Liver (tissue), 3 donors: ENCODE data around the gene GON4L.

Experiments used
- GABPA ChIP-seq, 2 donors: IDR thresholded peaks in 1 of 2; conservative IDR thresholded peaks in 1 of 2; 2 replicates each; pipeline ENCODE4 v1.6.1; 2016; ENCODE audit warnings: antibody characterized with exemption in 2 of 2, mild to moderate bottlenecking in 1 of 2, moderate library complexity in 1 of 2
- JUND ChIP-seq, 2 donors: IDR thresholded peaks; 2 replicates each; pipeline ENCODE4 v1.6.1; 2016; ENCODE audit warnings: antibody characterized with exemption in 2 of 2
- SP1 ChIP-seq: IDR thresholded peaks from 2 replicates; pipeline ENCODE4 v1.6.1; 2018; ENCODE audit warnings: antibody characterized with exemption, mild to moderate bottlenecking
- TAF1 ChIP-seq: conservative IDR thresholded peaks from 2 replicates; pipeline ENCODE4 v1.6.1; 2016; ENCODE audit warnings: antibody characterized with exemption, mild to moderate bottlenecking
- YY1 ChIP-seq: IDR thresholded peaks from 2 replicates; pipeline ENCODE4 v1.6.1; 2016; ENCODE audit warnings: antibody characterized with exemption, mild to moderate bottlenecking
- TF ChIP-seq, protein P1 (sequence below): fragments of 150-350 bp; IDR thresholded peaks from 2 replicates; pipeline ENCODE4 v1.5.1; 2017; ENCODE audit warnings: improper control_type of control experiment, low read depth, low read length; ENCODE audit not compliant: missing input control
- TF ChIP-seq, protein P2 (sequence below): IDR thresholded peaks from 2 replicates; pipeline ENCODE4 v1.6.1; 2016; ENCODE audit warnings: antibody characterized with exemption, mild to moderate bottlenecking
- TF ChIP-seq, protein P3 (sequence below): IDR thresholded peaks from 2 replicates; pipeline ENCODE4 v1.6.1; 2016; ENCODE audit warnings: antibody characterized with exemption
- TF ChIP-seq, protein P4 (sequence below): IDR thresholded peaks from 2 replicates; pipeline ENCODE4 v1.6.1; 2016; ENCODE audit warnings: antibody characterized with exemption
- TF ChIP-seq, protein P5 (sequence below): IDR thresholded peaks from 2 replicates; pipeline ENCODE4 v1.6.1; 2016; ENCODE audit warnings: antibody characterized with exemption
- donor health status: healthy.
- donor health status: healthy.

DNA sequence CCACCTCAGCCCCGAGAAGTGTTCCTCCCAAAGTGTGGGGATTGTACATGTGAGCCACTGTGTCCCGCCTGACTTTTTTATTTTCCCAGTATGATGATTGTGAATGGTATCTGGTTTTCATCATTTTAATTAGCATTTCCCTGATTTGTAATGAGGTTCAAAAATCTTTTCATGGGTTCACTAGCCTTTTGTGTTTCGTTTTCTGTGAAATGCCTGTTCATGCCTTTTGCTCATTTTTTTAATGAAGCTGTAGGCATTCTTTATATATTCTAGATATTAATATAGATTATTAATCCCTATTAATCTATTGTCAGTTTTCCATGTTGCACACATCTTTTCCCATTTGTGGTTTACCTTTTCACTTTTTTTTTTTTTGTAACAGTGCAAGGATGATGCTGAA, 147.6 kb downstream of the GON4L start:
- TF ChIP-seq, protein P1, sequence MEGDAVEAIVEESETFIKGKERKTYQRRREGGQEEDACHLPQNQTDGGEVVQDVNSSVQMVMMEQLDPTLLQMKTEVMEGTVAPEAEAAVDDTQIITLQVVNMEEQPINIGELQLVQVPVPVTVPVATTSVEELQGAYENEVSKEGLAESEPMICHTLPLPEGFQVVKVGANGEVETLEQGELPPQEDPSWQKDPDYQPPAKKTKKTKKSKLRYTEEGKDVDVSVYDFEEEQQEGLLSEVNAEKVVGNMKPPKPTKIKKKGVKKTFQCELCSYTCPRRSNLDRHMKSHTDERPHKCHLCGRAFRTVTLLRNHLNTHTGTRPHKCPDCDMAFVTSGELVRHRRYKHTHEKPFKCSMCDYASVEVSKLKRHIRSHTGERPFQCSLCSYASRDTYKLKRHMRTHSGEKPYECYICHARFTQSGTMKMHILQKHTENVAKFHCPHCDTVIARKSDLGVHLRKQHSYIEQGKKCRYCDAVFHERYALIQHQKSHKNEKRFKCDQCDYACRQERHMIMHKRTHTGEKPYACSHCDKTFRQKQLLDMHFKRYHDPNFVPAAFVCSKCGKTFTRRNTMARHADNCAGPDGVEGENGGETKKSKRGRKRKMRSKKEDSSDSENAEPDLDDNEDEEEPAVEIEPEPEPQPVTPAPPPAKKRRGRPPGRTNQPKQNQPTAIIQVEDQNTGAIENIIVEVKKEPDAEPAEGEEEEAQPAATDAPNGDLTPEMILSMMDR, result no peak
- TF ChIP-seq, protein P2, sequence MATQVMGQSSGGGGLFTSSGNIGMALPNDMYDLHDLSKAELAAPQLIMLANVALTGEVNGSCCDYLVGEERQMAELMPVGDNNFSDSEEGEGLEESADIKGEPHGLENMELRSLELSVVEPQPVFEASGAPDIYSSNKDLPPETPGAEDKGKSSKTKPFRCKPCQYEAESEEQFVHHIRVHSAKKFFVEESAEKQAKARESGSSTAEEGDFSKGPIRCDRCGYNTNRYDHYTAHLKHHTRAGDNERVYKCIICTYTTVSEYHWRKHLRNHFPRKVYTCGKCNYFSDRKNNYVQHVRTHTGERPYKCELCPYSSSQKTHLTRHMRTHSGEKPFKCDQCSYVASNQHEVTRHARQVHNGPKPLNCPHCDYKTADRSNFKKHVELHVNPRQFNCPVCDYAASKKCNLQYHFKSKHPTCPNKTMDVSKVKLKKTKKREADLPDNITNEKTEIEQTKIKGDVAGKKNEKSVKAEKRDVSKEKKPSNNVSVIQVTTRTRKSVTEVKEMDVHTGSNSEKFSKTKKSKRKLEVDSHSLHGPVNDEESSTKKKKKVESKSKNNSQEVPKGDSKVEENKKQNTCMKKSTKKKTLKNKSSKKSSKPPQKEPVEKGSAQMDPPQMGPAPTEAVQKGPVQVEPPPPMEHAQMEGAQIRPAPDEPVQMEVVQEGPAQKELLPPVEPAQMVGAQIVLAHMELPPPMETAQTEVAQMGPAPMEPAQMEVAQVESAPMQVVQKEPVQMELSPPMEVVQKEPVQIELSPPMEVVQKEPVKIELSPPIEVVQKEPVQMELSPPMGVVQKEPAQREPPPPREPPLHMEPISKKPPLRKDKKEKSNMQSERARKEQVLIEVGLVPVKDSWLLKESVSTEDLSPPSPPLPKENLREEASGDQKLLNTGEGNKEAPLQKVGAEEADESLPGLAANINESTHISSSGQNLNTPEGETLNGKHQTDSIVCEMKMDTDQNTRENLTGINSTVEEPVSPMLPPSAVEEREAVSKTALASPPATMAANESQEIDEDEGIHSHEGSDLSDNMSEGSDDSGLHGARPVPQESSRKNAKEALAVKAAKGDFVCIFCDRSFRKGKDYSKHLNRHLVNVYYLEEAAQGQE, result no peak
- TF ChIP-seq TAF1, result no peak
- no peak for TF ChIP-seq SP1
- TF ChIP-seq JUND (IDR thresholded peaks at IDR 0.05), result no peak
- TF ChIP-seq, protein P3, sequence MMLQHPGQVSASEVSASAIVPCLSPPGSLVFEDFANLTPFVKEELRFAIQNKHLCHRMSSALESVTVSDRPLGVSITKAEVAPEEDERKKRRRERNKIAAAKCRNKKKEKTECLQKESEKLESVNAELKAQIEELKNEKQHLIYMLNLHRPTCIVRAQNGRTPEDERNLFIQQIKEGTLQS, result no peak
- TF ChIP-seq, protein P4, sequence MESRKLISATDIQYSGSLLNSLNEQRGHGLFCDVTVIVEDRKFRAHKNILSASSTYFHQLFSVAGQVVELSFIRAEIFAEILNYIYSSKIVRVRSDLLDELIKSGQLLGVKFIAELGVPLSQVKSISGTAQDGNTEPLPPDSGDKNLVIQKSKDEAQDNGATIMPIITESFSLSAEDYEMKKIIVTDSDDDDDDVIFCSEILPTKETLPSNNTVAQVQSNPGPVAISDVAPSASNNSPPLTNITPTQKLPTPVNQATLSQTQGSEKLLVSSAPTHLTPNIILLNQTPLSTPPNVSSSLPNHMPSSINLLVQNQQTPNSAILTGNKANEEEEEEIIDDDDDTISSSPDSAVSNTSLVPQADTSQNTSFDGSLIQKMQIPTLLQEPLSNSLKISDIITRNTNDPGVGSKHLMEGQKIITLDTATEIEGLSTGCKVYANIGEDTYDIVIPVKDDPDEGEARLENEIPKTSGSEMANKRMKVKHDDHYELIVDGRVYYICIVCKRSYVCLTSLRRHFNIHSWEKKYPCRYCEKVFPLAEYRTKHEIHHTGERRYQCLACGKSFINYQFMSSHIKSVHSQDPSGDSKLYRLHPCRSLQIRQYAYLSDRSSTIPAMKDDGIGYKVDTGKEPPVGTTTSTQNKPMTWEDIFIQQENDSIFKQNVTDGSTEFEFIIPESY, result no peak
- TF ChIP-seq GABPA (IDR thresholded peaks at IDR 0.05 in 1 of 2, conservative IDR thresholded peaks at IDR 0.05 in 1 of 2), result no peak
- TF ChIP-seq YY1, result no peak
- TF ChIP-seq, protein P5, sequence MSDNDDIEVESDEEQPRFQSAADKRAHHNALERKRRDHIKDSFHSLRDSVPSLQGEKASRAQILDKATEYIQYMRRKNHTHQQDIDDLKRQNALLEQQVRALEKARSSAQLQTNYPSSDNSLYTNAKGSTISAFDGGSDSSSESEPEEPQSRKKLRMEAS, result no peak
